ENCODE measurements around the gene COCH. TPM values are rescaled to one million over a fixed set of nuclear protein-coding genes. Genes with fewer than 3 reads are reported as not detected.
"Not testable (repeated sequence)": the region's sequence is repeated elsewhere in the genome, so short reads cannot be mapped to it uniquely, and the experiment has no call there.

COCH gene
- total RNA-seq, 1 experiment from 2014 or later, result 0.40 TPM

- no peak for DNase-seq (ENCODE audit: low read depth)
These were observed 46.9 kb downstream of the COCH start for GRCh38 chr14:30921305-30921704.

GRCh38 chr14:30921788-30922187, 47.4 kb downstream of the COCH start:
- no peak for DNase-seq (ENCODE audit: low read depth)

GRCh38 chr14:30925254-30925653, 50.9 kb downstream of the COCH start:
- no peak for DNase-seq (ENCODE audit: low read depth)

GRCh38 chr14:30928462-30928861, 54.1 kb downstream of the COCH start:
- DNase-seq (ENCODE audit: low read depth), result peak; percentile 4

GRCh38 chr14:30933937-30934336, 59.6 kb downstream of the COCH start:
- DNase-seq (ENCODE audit: low read depth), result not testable (repeated sequence)

GRCh38 chr14:30935445-30935844, 61.1 kb downstream of the COCH start:
- DNase-seq (ENCODE audit: low read depth), result no peak

GRCh38 chr14:30938617-30939016, 64.3 kb downstream of the COCH start:
- no peak for DNase-seq (ENCODE audit: low read depth)

Other genes starting within 250 kb of the COCH start
- 8.4 and 15.8 TPM in 2 replicates for gene AP4S1, start 151.1 kb downstream of the COCH start, total RNA-seq (2014; rRNA removed)
- gene STRN3, start 151.8 kb downstream of the COCH start, total RNA-seq (2014; rRNA removed), result 32.1 and 39.0 TPM in 2 replicates